Astrocyte (in vitro differentiated cells and primary cell): Measurements from ENCODE around the gene TMEM94. TPM values are rescaled to one million over a fixed set of nuclear protein-coding genes. Genes with fewer than 3 reads are reported as not detected.

ENCODE experiments used
- DNase-seq: peaks from one replicate; pipeline ENCODE4 v3.0.0-alpha.2; 2010; ENCODE audit warnings: low read depth
- FAIRE-seq: peaks from 2 replicates; lab custom pipeline; 2011; peaks lifted over from hg19 to GRCh38; lab: Jason Lieb, UNC
- H2AFZ ChIP-seq: 2 replicates; pipeline ENCODE4 v1.6.0; 2012; ENCODE audit warnings: low read depth, low read length, inconsistent platforms
- H3K27ac ChIP-seq: 2 replicates; pipeline ENCODE4 v1.5.1; 2011; ENCODE audit warnings: low read depth, low read length, inconsistent platforms
- H3K27me3 ChIP-seq: 2 replicates; pipeline ENCODE4 v1.6.0; 2011; ENCODE audit warnings: low read length, inconsistent platforms; ENCODE audit not compliant: insufficient read depth
- H3K36me3 ChIP-seq: 2 replicates; pipeline ENCODE4 v1.5.1; 2011; ENCODE audit warnings: low read length, inconsistent platforms; ENCODE audit not compliant: insufficient read depth
- H3K4me1 ChIP-seq: 2 replicates; pipeline ENCODE4 v1.5.1; 2011; ENCODE audit warnings: low read length, inconsistent platforms; ENCODE audit not compliant: insufficient read depth
- H3K4me2 ChIP-seq: 2 replicates; pipeline ENCODE4 v1.6.0; 2012; ENCODE audit warnings: low read length, inconsistent platforms
- H3K4me3 ChIP-seq: 2 replicates; pipeline ENCODE4 v1.5.1; 2011; ENCODE audit warnings: low read depth, mild to moderate bottlenecking, low read length, inconsistent platforms; ENCODE audit not compliant: insufficient read depth
- H3K79me2 ChIP-seq: 2 replicates; pipeline ENCODE4 v1.6.0; 2012; ENCODE audit warnings: mild to moderate bottlenecking, low read length, inconsistent platforms; ENCODE audit not compliant: insufficient read depth
- H3K9ac ChIP-seq: 2 replicates; pipeline ENCODE4 v1.6.0; 2012; ENCODE audit warnings: mild to moderate bottlenecking, low read length, inconsistent platforms
- H3K9me3 ChIP-seq: 2 replicates; pipeline ENCODE4 v1.5.1; 2012; ENCODE audit warnings: low read depth, mild to moderate bottlenecking, low read length, inconsistent platforms; ENCODE audit not compliant: insufficient read depth
- H4K20me1 ChIP-seq: 2 replicates; pipeline ENCODE4 v1.6.0; 2012; ENCODE audit warnings: low read length, inconsistent platforms; ENCODE audit not compliant: insufficient read depth
- H3K27ac Mint-ChIP-seq: one replicate; pipeline ENCODE4 v1.8.0; 2021; ENCODE audit warnings: mild to moderate bottlenecking, mixed read lengths; ENCODE audit not compliant: unreplicated experiment
- H3K27me3 Mint-ChIP-seq: one replicate; pipeline ENCODE4 v1.8.0; 2021; ENCODE audit warnings: low read depth, mixed read lengths; ENCODE audit not compliant: unreplicated experiment
- H3K36me3 Mint-ChIP-seq: one replicate; pipeline ENCODE4 v1.8.0; 2021; ENCODE audit warnings: low read depth, mixed read lengths; ENCODE audit not compliant: unreplicated experiment
- H3K4me1 Mint-ChIP-seq: one replicate; pipeline ENCODE4 v1.8.0; 2021; ENCODE audit warnings: low read depth, mixed read lengths; ENCODE audit not compliant: unreplicated experiment
- H3K4me3 Mint-ChIP-seq: one replicate; pipeline ENCODE4 v1.8.0; 2021; ENCODE audit warnings: mild to moderate bottlenecking, moderate library complexity, mixed read lengths; ENCODE audit not compliant: unreplicated experiment
- H3K9me3 Mint-ChIP-seq: one replicate; pipeline ENCODE4 v1.8.0; 2021; ENCODE audit warnings: mild to moderate bottlenecking, mixed read lengths; ENCODE audit not compliant: unreplicated experiment
- CTCF ChIP-seq: IDR thresholded peaks from 2 replicates; pipeline ENCODE4 v1.5.1; 2011; ENCODE audit warnings: low read depth, mild to moderate bottlenecking, inconsistent platforms, low read length, moderate library complexity; ENCODE audit not compliant: insufficient read depth
- EZH2 ChIP-seq: IDR thresholded peaks from 2 replicates; pipeline ENCODE4 v1.6.1; 2012; ENCODE audit warnings: mild to moderate bottlenecking, low read length, inconsistent platforms; ENCODE audit not compliant: insufficient read depth
- total RNA-seq: library from RNA; stranded (reverse); gene quantifications from 2 replicates; pipeline ENCODE4 v1.2.1, GENCODE V29; 2021

The TMEM94 gene
- total RNA-seq, 1 donor from 2014 or later: 52.4 TPM

DNA sequence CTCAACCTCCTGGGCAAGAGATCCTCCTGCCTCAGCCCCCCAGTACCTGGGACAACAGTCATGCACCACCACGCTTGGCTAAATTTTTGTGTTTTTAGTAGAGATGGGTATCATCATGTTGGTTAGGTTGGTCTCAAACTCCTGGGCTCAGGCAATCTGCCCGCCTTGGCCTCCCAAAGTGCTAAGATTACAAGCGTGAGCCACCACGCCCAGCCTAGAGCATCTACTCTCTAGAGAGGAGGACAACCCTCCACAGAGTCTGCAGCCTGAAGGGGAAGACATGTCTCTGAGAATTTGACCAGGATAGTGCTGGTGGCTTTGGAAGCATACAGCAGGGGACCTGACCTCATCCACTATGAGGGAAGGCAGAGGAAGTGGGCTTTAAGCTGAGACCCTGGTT, 46.3 kb upstream of the TMEM94 start:
- Mint-ChIP-seq H3K4me3 (no peak overlapping the region), H3K4me1 (no peaks in the 10 kb centered on the region), H3K27ac (no peak overlapping the region), H3K9me3 (no peaks in the 10 kb centered on the region), H3K36me3 (no peaks in the 10 kb centered on the region), H3K27me3 (peaks cover 12% of the 10 kb centered on the region)
- TF ChIP-seq EZH2: no peak
- no peak for TF ChIP-seq CTCF
- no peak overlapping the region for H3K9ac ChIP-seq
- no peak overlapping the region for H3K27ac ChIP-seq
- no peak for DNase-seq
- no peak overlapping the region for H3K4me2 ChIP-seq
- peaks cover 7% of the 10 kb centered on the region for H3K4me1 ChIP-seq
- H3K4me3 ChIP-seq: no peak overlapping the region
- no peaks in the 10 kb centered on the region for H3K9me3 ChIP-seq
- peaks cover 3% of the 10 kb centered on the region for H3K79me2 ChIP-seq
- FAIRE-seq: no peak
- H2AFZ ChIP-seq: no peak overlapping the region
- peaks cover 5% of the 10 kb centered on the region for H3K27me3 ChIP-seq
- no peaks in the 10 kb centered on the region for H3K36me3 ChIP-seq
- H4K20me1 ChIP-seq: peaks cover under 1% of the 10 kb centered on the region

DNA sequence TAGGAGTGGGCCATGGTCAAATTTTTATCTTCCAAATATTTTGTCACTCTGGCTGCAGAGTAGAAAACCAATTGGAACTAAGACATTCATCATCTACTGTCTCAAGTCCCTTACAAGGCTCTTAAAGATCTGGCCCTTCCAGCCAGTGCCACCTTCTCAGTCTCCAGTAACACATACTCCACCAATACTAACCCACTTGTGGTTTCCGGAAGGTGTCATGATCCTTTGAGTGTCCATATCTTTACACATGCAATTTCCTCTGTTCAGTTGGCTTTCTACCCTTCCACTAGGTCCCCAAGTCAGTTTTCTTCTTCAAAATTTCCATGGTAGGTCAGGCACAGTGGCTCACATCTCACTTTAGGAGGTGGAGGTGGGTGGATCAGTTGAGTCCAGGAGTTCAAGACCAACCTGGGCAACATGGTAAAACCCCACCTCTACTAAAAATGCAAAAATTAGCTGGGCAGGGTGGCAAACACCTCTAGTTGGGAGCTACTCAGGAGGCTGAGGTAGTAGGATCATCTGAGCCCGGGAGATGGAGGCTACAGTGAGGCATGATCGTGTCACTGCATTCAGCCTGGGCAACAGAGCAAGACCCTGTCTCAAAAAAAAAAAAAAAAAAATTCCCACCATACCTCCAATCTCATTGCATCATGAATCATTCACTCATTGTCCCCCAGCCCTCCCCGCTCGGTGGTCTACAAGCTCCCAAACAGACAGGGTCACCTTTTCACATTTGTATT, 44.9 kb upstream of the TMEM94 start:
- Histone ChIP-seq H3K27ac (no peak overlapping the region), H3K36me3 (no peaks in the 10 kb centered on the region), H3K79me2 (no peaks in the 10 kb centered on the region), H3K9me3 (no peaks in the 10 kb centered on the region), H3K4me1 (peaks cover 2% of the 10 kb centered on the region), H3K4me3 (no peak overlapping the region), H3K27me3 (peaks cover 5% of the 10 kb centered on the region), H4K20me1 (no peaks in the 10 kb centered on the region), H3K4me2 (no peak overlapping the region), H2AFZ (no peak overlapping the region), H3K9ac (no peak overlapping the region)
- no peaks in the 10 kb centered on the region for H3K36me3 Mint-ChIP-seq
- H3K4me1 Mint-ChIP-seq: no peaks in the 10 kb centered on the region
- peaks cover 12% of the 10 kb centered on the region for H3K27me3 Mint-ChIP-seq
- no peaks in the 10 kb centered on the region for H3K9me3 Mint-ChIP-seq
- DNase-seq (no peak), FAIRE-seq (no peak)
- no peak for TF ChIP-seq EZH2
- no peak for TF ChIP-seq CTCF
- H3K27ac Mint-ChIP-seq: no peak overlapping the region
- no peak overlapping the region for H3K4me3 Mint-ChIP-seq
